PC-3 (cell line): ENCODE measurements around the gene PLAC9.

Experiments used
- CTCF ChIP-seq: fragments of 300-600 bp; sonication (generic); conservative IDR thresholded peaks from 2 replicates; pipeline ENCODE4 v1.5.1; 2017; ENCODE audit warnings: antibody characterized with exemption, low read depth, mild to moderate bottlenecking, low read length
- EZH2 ChIP-seq: fragments of 300-600 bp; sonication (generic); IDR thresholded peaks from one replicate; pipeline ENCODE4 v1.6.1; 2017; ENCODE audit warnings: antibody characterized with exemption, mild to moderate bottlenecking, low read length; ENCODE audit not compliant: unreplicated experiment
- EZH2phosphoT487 ChIP-seq: fragments of 300-600 bp; sonication (generic); IDR thresholded peaks from 2 replicates; pipeline ENCODE4 v1.6.1; 2018; ENCODE audit warnings: mild to moderate bottlenecking, antibody characterized with exemption, low read length, borderline replicate concordance

- no peak for TF ChIP-seq CTCF
- TF ChIP-seq EZH2, result no peak
- TF ChIP-seq EZH2phosphoT487, result no peak
These were observed 23.8 kb upstream of the PLAC9 start for GRCh38 chr10:80108576-80109239.
